ENCODE measurements around the gene SH3GLB2. TPM values are rescaled to one million over a fixed set of nuclear protein-coding genes. Genes with fewer than 3 reads are reported as not detected.

The SH3GLB2 gene
- total RNA-seq, 1 donor from 2014 or later = 76.1 TPM

DNA sequence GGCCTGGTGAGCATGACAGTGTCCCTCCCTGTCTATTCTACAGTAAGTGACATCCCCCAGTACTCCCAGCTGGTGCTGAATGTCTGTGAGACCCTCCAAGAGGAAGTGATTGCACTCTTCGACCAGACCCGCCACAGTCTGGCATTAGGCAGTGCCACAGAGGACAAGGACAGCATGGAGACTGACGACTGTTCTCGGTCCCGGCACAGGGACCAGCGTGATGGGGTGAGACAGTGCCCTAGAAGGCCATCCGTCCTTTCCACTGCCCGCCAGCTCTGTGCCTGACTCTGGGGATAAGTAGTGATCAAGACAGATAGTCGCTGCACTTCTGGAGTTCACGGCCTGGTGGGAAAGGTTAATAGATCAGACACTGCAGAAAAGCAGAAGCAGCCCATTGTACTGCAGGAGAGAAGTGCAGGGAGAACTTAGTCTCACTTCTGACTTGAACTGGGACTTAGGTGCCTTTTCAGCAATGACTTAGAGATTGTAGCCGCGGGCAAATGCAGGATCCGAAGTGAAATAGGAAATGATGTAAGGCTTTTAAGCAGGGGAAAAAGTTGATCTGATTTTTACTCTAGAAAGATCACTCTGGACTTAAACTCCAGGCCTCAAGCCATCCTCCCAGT, 28.4 kb downstream of the SH3GLB2 start:
- no peak for DNase-seq (ENCODE audit: low read depth, low spot score)
- Mint-ChIP-seq H3K4me3 (peak overlapping the region; percentile 28), H3K9me3 (no peaks in the 10 kb centered on the region), H3K27ac (ENCODE audit: unreplicated experiment) (peak overlapping the region; percentile 62), H3K36me3 (ENCODE audit: low read depth) (peaks cover 42% of the 10 kb centered on the region), H3K27me3 (ENCODE audit: low read depth) (peaks cover 3% of the 10 kb centered on the region), H3K4me1 (no peaks in the 10 kb centered on the region)
- TF ChIP-seq, protein P1, sequence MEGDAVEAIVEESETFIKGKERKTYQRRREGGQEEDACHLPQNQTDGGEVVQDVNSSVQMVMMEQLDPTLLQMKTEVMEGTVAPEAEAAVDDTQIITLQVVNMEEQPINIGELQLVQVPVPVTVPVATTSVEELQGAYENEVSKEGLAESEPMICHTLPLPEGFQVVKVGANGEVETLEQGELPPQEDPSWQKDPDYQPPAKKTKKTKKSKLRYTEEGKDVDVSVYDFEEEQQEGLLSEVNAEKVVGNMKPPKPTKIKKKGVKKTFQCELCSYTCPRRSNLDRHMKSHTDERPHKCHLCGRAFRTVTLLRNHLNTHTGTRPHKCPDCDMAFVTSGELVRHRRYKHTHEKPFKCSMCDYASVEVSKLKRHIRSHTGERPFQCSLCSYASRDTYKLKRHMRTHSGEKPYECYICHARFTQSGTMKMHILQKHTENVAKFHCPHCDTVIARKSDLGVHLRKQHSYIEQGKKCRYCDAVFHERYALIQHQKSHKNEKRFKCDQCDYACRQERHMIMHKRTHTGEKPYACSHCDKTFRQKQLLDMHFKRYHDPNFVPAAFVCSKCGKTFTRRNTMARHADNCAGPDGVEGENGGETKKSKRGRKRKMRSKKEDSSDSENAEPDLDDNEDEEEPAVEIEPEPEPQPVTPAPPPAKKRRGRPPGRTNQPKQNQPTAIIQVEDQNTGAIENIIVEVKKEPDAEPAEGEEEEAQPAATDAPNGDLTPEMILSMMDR (conservative IDR thresholded peaks at IDR 0.05) = no peak

DNA sequence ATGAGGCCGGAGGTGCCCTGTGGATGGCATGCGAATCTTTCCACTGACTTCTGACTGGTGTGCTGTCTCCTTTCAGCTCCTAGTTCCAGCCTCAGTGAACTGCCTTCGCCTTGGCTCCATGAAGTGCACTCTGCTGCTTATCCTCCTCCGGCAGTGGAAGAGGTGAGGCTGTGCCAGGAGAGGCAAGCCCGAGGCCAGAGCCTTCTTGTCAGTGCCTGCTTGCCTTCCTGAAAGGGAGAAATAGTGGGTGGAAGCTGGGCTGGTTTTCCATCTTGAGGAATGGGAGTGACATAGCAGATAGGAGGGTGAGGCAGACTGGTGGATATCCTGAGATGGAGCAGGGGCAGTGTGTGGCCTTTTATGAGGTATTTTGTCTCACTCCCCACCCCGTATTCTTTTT, 29.7 kb downstream of the SH3GLB2 start:
- H3K9me3 Mint-ChIP-seq = no peaks in the 10 kb centered on the region
- peaks cover 44% of the 10 kb centered on the region for H3K36me3 Mint-ChIP-seq (ENCODE audit: low read depth)
- H3K27ac Mint-ChIP-seq (ENCODE audit: unreplicated experiment) = no peak overlapping the region
- H3K27me3 Mint-ChIP-seq (ENCODE audit: low read depth) = peaks cover 3% of the 10 kb centered on the region
- no peaks in the 10 kb centered on the region for H3K4me1 Mint-ChIP-seq
- no peak overlapping the region for H3K4me3 Mint-ChIP-seq
- no peak for DNase-seq (ENCODE audit: low read depth, low spot score)
- TF ChIP-seq, protein P1 (conservative IDR thresholded peaks at IDR 0.05) = no peak

GRCh38 chr9:128995791-128996190, 32.3 kb downstream of the SH3GLB2 start:
- Mint-ChIP-seq H3K27me3 (ENCODE audit: low read depth) (no peaks in the 10 kb centered on the region), H3K4me3 (no peak overlapping the region), H3K36me3 (ENCODE audit: low read depth) (peaks cover 26% of the 10 kb centered on the region), H3K27ac (ENCODE audit: unreplicated experiment) (no peak overlapping the region), H3K4me1 (no peaks in the 10 kb centered on the region), H3K9me3 (no peaks in the 10 kb centered on the region)
- TF ChIP-seq, protein P1 (conservative IDR thresholded peaks at IDR 0.05) = no peak
- no peak for DNase-seq (ENCODE audit: low read depth, low spot score)

DNA sequence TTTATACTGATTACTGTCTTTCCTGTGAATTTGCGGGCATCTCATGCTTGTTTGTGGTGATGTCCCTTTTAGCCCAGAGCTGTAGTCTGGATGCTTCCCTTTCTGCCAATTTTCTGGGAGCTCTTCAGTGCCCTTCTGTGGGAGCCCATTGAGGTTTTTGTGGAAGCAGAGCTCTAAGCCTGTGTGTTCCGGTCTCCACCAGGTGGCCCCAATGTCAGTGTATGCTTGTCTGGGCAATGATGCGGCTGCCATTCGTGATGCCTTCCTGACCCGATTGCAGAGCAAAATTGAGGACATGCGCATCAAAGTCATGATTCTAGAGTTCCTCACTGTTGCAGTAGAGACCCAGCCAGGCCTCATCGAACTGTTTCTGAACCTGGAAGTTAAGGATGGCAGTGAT, 35.1 kb downstream of the SH3GLB2 start:
- Mint-ChIP-seq H3K9me3 (no peaks in the 10 kb centered on the region), H3K4me1 (no peaks in the 10 kb centered on the region), H3K4me3 (no peak overlapping the region), H3K27ac (ENCODE audit: unreplicated experiment) (no peak overlapping the region), H3K36me3 (ENCODE audit: low read depth) (peaks cover 22% of the 10 kb centered on the region), H3K27me3 (ENCODE audit: low read depth) (no peaks in the 10 kb centered on the region)
- DNase-seq (ENCODE audit: low read depth, low spot score) = no peak
- TF ChIP-seq, protein P1 (conservative IDR thresholded peaks at IDR 0.05) = peak; percentile 43

DNA sequence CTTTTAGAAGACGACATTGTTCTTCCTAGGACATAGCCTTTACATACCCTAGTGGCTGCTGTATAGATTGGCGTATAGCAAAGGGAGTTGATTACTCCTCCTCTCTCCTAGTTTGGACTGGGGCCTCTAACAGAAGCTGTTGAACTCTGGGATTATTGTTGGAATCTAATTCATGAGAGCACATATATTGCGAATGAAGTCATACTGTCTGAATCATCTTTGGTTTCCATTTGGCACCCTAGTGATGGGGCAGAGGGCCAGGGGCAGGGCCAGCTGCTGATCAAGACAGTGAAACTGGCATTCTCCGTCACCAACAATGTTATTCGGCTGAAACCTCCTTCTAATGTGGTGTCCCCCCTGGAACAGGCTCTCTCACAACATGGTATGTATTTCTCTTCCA, 40.3 kb downstream of the SH3GLB2 start:
- Mint-ChIP-seq H3K4me1 (no peaks in the 10 kb centered on the region), H3K4me3 (no peak overlapping the region), H3K36me3 (ENCODE audit: low read depth) (peaks cover 23% of the 10 kb centered on the region), H3K9me3 (no peaks in the 10 kb centered on the region), H3K27ac (ENCODE audit: unreplicated experiment) (no peak overlapping the region), H3K27me3 (ENCODE audit: low read depth) (no peaks in the 10 kb centered on the region)
- no peak for DNase-seq (ENCODE audit: low read depth, low spot score)
- TF ChIP-seq, protein P1 (conservative IDR thresholded peaks at IDR 0.05) = no peak

Measured in neural crest cell (in vitro differentiated cells).